Progenitor cell of endocrine pancreas (in vitro differentiated cells): Measurements from ENCODE around the gene TBX21. TPM values are rescaled to one million over a fixed set of nuclear protein-coding genes. Genes with fewer than 3 reads are reported as not detected.

Source experiments
- DNase-seq: peaks from one replicate; pipeline ENCODE4 v3.0.0; 2021; ENCODE audit warnings: low spot score; ENCODE audit not compliant: unreplicated experiment
- H3K27ac Mint-ChIP-seq: 2 replicates; pipeline ENCODE4 v1.8.0; 2021; ENCODE audit warnings: mild to moderate bottlenecking, moderate library complexity, mixed read lengths
- H3K27me3 Mint-ChIP-seq: 2 replicates; pipeline ENCODE4 v1.8.0; 2021; ENCODE audit warnings: mixed read lengths
- H3K36me3 Mint-ChIP-seq: 2 replicates; pipeline ENCODE4 v1.8.0; 2022; ENCODE audit warnings: mixed read lengths; ENCODE audit not compliant: insufficient read depth
- H3K4me1 Mint-ChIP-seq: 2 replicates; pipeline ENCODE4 v1.8.0; 2021; ENCODE audit warnings: low read depth, mixed read lengths
- H3K4me3 Mint-ChIP-seq: 2 replicates; pipeline ENCODE4 v1.8.0; 2021; ENCODE audit warnings: low read depth, mild to moderate bottlenecking, moderate library complexity, mixed read lengths
- H3K9me3 Mint-ChIP-seq: 2 replicates; pipeline ENCODE4 v1.8.0; 2021; ENCODE audit warnings: low read depth, mixed read lengths
- CTCF ChIP-seq: fragments of 200-600 bp; sonication (generic); IDR thresholded peaks from one replicate; pipeline ENCODE4 v1.5.0; 2021; ENCODE audit warnings: antibody characterized with exemption, mild to moderate bottlenecking; ENCODE audit not compliant: unreplicated experiment
- long read RNA-seq: library from polyadenylated mRNA; unstranded; transcript quantifications from one replicate; pipeline ENCODE4 v2.0.0, GENCODE V29; 2020
- total RNA-seq: library from RNA; stranded (reverse); gene quantifications from 2 replicates; pipeline ENCODE4 v1.2.1, GENCODE V29; 2021

TBX21 gene
- not detected in 2 replicates for total RNA-seq
- long read RNA-seq, result 0 reads

- TF ChIP-seq CTCF, result peak; percentile 34
- peaks cover 3% of the 10 kb centered on the region for H3K4me1 Mint-ChIP-seq
- no peak within 1 kb of the TSS for H3K27ac Mint-ChIP-seq
- DNase-seq, result peak; percentile 56
- no peaks in the 10 kb centered on the region for H3K9me3 Mint-ChIP-seq
- peaks cover 82% of the 10 kb centered on the region for H3K27me3 Mint-ChIP-seq
- no peaks in the 10 kb centered on the region for H3K36me3 Mint-ChIP-seq
- H3K4me3 Mint-ChIP-seq, result peak within 1 kb of the TSS; percentile 35
Measured at GRCh38 chr17:47733047-47733673, at the start of gene TBX21. Gene TBX21, plus strand, starts transcription at chr17:47733236. Its CDS starts 219 bp downstream, at chr17:47733455.

- no peak for TF ChIP-seq CTCF
- Mint-ChIP-seq H3K27me3 (no peaks in the 10 kb centered on the region), H3K9me3 (no peaks in the 10 kb centered on the region), H3K36me3 (peaks cover 40% of the 10 kb centered on the region), H3K4me1 (peaks cover 10% of the 10 kb centered on the region), H3K4me3 (no peak overlapping the region), H3K27ac (no peak overlapping the region)
- no peak for DNase-seq
Measured at GRCh38 chr17:47684025-47684424, 49.0 kb upstream of the TBX21 start.

GRCh38 chr17:47684535-47685193, 48.4 kb upstream of the TBX21 start:
- H3K27ac Mint-ChIP-seq, result peak overlapping the region; percentile 31
- DNase-seq, result no peak

GRCh38 chr17:47685556-47686275, 47.3 kb upstream of the TBX21 start:
- Mint-ChIP-seq H3K4me1 (peaks cover 12% of the 10 kb centered on the region), H3K9me3 (no peaks in the 10 kb centered on the region), H3K27me3 (no peaks in the 10 kb centered on the region), H3K36me3 (peaks cover 33% of the 10 kb centered on the region), H3K27ac (peak overlapping the region; percentile 9), H3K4me3 (no peak overlapping the region)
- no peak for DNase-seq
- no peak for TF ChIP-seq CTCF

More at GRCh38 chr17:47684535-47685193, 48.4 kb upstream of the TBX21 start:
- Mint-ChIP-seq H3K9me3 (no peaks in the 10 kb centered on the region), H3K4me3 (no peak overlapping the region), H3K36me3 (peaks cover 40% of the 10 kb centered on the region), H3K4me1 (peaks cover 10% of the 10 kb centered on the region), H3K27me3 (no peaks in the 10 kb centered on the region)
- no peak for TF ChIP-seq CTCF

GRCh38 chr17:47686276-47686635, 46.8 kb upstream of the TBX21 start:
- Mint-ChIP-seq H3K4me3 (no peak overlapping the region), H3K4me1 (peaks cover 12% of the 10 kb centered on the region), H3K36me3 (peaks cover 32% of the 10 kb centered on the region), H3K27ac (no peak overlapping the region), H3K27me3 (no peaks in the 10 kb centered on the region), H3K9me3 (no peaks in the 10 kb centered on the region)
- no peak for DNase-seq
- no peak for TF ChIP-seq CTCF
